ENCODE data around the gene AP5Z1. TPM values are rescaled to one million over a fixed set of nuclear protein-coding genes. Genes with fewer than 3 reads are reported as not detected.

The AP5Z1 gene
- total RNA-seq, 1 donor from 2014 or later, result 40.5 TPM

DNA sequence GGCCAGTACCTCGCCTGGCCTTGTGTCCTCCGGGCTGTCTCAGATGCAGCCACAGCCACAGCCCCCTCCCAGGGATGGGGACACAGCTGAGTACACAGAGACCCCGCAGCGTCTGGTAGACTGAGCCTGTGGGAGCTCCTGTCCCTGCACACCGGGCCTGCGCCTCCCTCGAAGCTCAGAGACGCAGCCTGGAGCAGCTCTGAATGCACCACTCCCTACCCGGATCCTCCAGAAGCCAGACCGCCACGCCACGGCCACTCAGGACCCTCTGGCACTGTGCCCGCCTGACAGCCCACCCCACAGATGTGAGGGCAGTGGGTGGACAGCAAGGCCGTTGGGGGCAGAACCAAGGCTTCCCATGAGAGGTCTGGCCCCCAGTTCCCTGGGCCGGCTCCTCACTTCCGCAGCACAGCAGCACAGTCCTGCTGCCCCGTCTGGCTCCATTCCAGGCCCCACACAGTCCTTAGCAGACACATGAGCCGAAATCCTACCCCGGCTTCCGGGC lies 45.6 kb downstream of the AP5Z1 start:
- no peaks in the 10 kb centered on the region for H3K27me3 ChIP-seq
- DNase-seq (ENCODE audit: extremely low spot score in 2 of 2), result no peak
- no peak overlapping the region for H3K4me3 ChIP-seq
- H3K36me3 ChIP-seq, result no peaks in the 10 kb centered on the region
- no peaks in the 10 kb centered on the region for H3K9me3 ChIP-seq
- H3K4me1 ChIP-seq, result peaks cover 9% of the 10 kb centered on the region
- intact Hi-C loops (cut with DNase I), result loop anchor here (10.0 kb wide), 1 partner anchor 64 kb away; the partner anchor contains the start of gene RADIL
- TF ChIP-seq POLR2AphosphoS5 (IDR thresholded peaks at IDR 0.05; ENCODE audit: insufficient read depth in 1 of 2, low read depth in 1 of 2) (no peak), POLR2A (IDR thresholded peaks at IDR 0.05) (no peak)
- TF ChIP-seq, protein P1, sequence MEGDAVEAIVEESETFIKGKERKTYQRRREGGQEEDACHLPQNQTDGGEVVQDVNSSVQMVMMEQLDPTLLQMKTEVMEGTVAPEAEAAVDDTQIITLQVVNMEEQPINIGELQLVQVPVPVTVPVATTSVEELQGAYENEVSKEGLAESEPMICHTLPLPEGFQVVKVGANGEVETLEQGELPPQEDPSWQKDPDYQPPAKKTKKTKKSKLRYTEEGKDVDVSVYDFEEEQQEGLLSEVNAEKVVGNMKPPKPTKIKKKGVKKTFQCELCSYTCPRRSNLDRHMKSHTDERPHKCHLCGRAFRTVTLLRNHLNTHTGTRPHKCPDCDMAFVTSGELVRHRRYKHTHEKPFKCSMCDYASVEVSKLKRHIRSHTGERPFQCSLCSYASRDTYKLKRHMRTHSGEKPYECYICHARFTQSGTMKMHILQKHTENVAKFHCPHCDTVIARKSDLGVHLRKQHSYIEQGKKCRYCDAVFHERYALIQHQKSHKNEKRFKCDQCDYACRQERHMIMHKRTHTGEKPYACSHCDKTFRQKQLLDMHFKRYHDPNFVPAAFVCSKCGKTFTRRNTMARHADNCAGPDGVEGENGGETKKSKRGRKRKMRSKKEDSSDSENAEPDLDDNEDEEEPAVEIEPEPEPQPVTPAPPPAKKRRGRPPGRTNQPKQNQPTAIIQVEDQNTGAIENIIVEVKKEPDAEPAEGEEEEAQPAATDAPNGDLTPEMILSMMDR (IDR thresholded peaks at IDR 0.05), result no peak
- H3K27ac ChIP-seq, result no peak overlapping the region

- TF ChIP-seq POLR2AphosphoS5 (IDR thresholded peaks at IDR 0.05; ENCODE audit: insufficient read depth in 1 of 2, low read depth in 1 of 2) (no peak), POLR2A (IDR thresholded peaks at IDR 0.05) (no peak)
- TF ChIP-seq, protein P1 (IDR thresholded peaks at IDR 0.05), result no peak
- intact Hi-C loops (cut with DNase I), result loop anchor here (10.0 kb wide), 1 partner anchor 62 kb away; the partner anchor contains the start of gene RADIL
- no peaks in the 10 kb centered on the region for H3K9me3 ChIP-seq
These were observed 47.3 kb downstream of the AP5Z1 start for GRCh38 chr7:4822677-4823076.

GRCh38 chr7:4823441-4824119 lies 48.2 kb downstream of the AP5Z1 start:
- intact Hi-C loops (cut with DNase I), result loop anchor here (10.0 kb wide), 1 partner anchor 61 kb away; the partner anchor contains the start of gene RADIL
- DNase-seq (ENCODE audit: extremely low spot score in 2 of 2), result no peak
- Histone ChIP-seq H3K27ac (no peak overlapping the region), H3K27me3 (no peaks in the 10 kb centered on the region), H3K4me3 (no peak overlapping the region), H3K9me3 (no peaks in the 10 kb centered on the region), H3K4me1 (no peaks in the 10 kb centered on the region), H3K36me3 (no peaks in the 10 kb centered on the region)
- TF ChIP-seq, protein P1 (IDR thresholded peaks at IDR 0.05), result no peak
- TF ChIP-seq POLR2AphosphoS5 (IDR thresholded peaks at IDR 0.05; ENCODE audit: insufficient read depth in 1 of 2, low read depth in 1 of 2), result no peak
- no peak for TF ChIP-seq POLR2A (IDR thresholded peaks at IDR 0.05)

More at GRCh38 chr7:4822677-4823076, 47.3 kb downstream of the AP5Z1 start:
- no peak overlapping the region for H3K4me3 ChIP-seq
- peaks cover 8% of the 10 kb centered on the region for H3K4me1 ChIP-seq
- DNase-seq (ENCODE audit: extremely low spot score in 2 of 2), result no peak
- no peaks in the 10 kb centered on the region for H3K36me3 ChIP-seq
- H3K27me3 ChIP-seq, result no peaks in the 10 kb centered on the region
- H3K27ac ChIP-seq, result no peak overlapping the region

DNA sequence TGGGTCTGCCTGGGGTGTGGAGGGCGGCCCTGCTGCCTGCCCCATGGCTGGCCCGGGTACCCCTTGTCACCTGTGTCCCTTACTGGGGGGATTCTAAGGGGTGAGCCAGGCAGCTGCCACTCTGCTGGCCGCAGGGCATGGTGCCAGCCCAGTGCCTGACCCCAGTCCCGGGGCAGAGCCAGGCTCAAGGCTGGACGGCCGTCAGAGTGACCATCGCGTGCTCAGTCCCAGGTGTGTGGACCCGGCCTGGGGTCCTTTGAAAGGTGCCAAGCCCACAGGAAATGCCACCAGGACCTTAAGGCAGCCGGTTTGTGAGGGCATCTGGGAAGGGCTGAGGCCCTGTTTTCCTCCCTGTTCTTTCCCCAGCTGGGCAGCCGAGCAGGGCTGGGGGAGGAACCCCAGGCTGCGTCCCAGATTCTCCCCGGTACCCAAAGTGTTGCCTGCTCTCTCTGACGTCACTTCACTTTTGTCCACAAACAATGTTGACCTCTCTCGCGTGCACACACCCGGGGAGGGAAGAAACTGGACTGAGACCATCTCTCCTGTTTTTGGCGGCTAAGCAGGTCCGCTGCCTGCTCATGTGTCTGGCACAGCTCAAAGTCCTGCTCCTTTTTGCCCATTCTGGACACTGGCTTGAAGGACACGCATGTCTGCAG lies 48.8 kb downstream of the AP5Z1 start:
- Histone ChIP-seq H3K4me3 (no peak overlapping the region), H3K36me3 (no peaks in the 10 kb centered on the region), H3K27me3 (no peaks in the 10 kb centered on the region), H3K4me1 (no peaks in the 10 kb centered on the region), H3K9me3 (no peaks in the 10 kb centered on the region), H3K27ac (no peak overlapping the region)
- DNase-seq (ENCODE audit: extremely low spot score in 2 of 2), result no peak
- TF ChIP-seq, protein P1 (IDR thresholded peaks at IDR 0.05), result no peak
- no peak for TF ChIP-seq POLR2A (IDR thresholded peaks at IDR 0.05)
- intact Hi-C loops (cut with DNase I), result loop anchor here (10.0 kb wide), 1 partner anchor 61 kb away; the partner anchor contains the start of gene RADIL

All from vagina (tissue), 2 donors.